HG02588 (cell line): Measurements from ENCODE around the gene SMTNL2.
"Not testable (repeated sequence)": the region's sequence is repeated elsewhere in the genome, so short reads cannot be mapped to it uniquely, and the experiment has no call there.

ENCODE experiments used
- ATAC-seq: cut with Tn5 transposase; IDR thresholded peaks from one replicate; pipeline ENCODE4 v1.9.1; 2021; ENCODE audit warnings: mild to moderate bottlenecking, moderate library complexity; ENCODE audit not compliant: unreplicated experiment

The SMTNL2 gene

GRCh38 chr17:4599505-4600281 is 15.4 kb downstream of the SMTNL2 start:
- ATAC-seq = no peak

GRCh38 chr17:4600563-4600962 is 16.2 kb downstream of the SMTNL2 start:
- no peak for ATAC-seq

DNA sequence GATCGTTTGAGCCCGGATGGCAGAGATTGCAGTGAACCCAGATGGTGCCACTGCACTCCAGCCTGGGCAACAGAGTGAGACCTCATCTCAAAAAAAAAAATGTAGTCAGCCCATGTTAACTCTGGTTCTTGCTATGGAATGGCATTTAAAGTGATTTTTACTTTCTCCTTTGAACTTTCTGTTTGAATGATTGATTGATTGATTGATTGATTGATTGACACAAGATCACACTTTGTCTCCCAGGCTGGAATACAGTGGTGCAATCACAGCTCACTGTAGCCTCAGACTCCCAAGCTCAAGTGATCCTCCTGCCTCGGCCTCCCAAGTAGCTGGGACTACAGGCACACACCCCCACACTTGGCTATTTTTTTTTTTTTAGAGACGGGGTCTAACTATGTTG is 17.0 kb downstream of the SMTNL2 start:
- ATAC-seq = no peak

GRCh38 chr17:4602041-4602440 is 17.7 kb downstream of the SMTNL2 start:
- no peak for ATAC-seq

DNA sequence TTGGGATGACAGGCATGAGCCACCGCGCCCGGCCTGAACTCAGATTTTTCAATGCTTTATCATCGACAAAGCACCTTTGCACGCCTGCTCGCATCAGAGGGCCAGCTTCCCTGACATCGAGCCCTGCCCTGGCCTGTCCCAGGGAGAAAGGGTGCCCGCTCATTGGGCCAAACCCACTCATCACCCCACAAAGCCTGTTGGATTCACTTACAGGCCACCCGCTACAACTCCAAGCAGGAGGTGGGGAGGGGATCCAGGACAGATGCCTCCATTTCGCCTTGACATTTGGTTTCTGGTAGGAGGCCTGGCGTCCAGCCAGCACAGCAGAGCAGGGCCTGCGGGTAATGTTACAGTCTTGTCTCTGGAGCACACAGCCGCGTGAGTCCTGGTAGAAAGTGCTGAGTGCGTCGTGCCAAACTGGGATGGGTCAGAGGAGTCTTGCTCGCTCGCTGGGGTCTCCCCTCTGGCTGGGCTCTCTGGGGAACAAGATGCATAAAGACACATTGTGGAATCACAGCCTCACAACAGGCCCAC is 19.8 kb downstream of the SMTNL2 start:
- no peak for ATAC-seq

GRCh38 chr17:4604736-4605135 is 20.4 kb downstream of the SMTNL2 start:
- ATAC-seq = not testable (repeated sequence)

DNA sequence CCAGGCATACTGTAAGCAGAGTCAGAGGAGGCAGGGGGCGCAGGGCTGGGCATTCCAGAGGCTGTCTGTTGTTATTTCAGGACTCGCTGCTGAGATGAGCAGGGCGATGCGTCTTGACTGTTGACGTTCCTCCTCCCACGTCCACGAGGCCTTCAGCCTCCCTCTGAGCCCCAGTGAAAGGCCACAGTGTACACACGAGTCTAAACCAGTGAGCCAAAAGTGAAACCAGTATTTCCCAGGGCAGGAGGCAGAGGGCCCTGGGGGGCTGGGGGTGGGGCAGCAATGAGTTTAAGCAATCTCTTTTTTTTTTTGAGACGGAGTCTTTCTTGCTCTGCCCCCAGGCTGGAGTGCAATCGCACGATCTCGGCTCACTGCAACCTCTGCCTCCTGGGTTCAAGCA is 21.5 kb downstream of the SMTNL2 start:
- no peak for ATAC-seq

GRCh38 chr17:4607261-4607741 is 23.0 kb downstream of the SMTNL2 start:
- ATAC-seq = no peak

DNA sequence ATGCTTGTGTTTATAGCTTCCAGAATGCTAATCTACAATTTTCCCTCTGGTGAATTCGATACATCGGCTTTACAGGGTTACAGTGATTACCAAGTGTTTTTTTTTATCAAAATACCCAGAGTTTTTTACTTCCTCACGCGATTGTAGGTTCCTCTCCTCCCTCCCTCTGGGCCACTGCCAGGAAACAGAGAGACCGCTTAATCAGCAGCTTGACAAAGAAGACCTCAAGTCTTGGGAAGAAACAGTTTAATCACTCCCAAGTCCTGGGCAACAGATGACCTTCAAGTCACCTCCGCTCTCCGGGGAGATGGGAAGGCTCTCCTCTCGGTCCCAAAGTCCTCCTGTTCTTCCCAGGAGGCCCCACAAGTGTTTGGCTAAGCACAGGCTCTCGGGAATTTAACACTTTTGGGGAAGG is 23.5 kb downstream of the SMTNL2 start:
- no peak for ATAC-seq

GRCh38 chr17:4609761-4610160 is 25.4 kb downstream of the SMTNL2 start:
- no peak for ATAC-seq

GRCh38 chr17:4610162-4610561 is 25.8 kb downstream of the SMTNL2 start:
- no peak for ATAC-seq

DNA sequence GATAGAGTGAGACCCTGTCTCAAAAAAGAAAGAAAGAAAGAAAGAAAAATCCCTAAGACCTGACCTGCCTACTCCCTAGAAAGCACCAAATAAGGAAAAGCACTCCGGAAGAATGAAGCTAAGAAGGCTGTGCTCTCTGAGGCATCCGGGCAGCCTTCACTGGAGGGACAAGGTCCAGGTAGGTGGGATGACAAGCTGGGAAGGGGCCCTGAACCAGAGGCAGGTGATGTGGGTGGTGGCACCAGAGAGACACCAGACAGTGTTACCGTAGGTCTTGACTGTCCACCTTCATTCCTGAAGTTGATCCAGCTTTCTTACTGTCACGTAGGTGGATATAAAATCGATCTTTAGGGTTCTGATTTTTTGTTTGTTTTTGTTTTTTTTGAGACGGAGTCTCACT is 26.3 kb downstream of the SMTNL2 start:
- no peak for ATAC-seq

DNA sequence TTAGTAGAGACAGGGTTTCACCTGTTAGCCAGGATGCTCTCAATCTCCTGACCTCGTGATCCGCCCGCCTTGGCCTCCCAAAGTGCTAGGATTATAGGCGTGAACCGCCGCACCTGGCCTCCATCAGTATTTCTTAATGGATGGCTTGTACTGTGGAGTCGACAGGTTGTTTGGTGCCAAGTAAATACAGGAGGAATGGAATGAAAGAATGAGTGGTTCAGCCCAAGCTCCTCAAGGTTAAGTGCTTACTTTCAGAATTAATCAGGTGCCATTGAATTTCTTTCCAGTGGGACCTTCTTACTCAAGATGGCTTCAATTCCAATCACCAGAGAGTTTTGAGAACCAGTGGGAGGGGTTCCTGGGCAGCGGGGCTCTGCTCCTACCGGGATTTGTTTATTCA is 32.1 kb downstream of the SMTNL2 start:
- ATAC-seq = no peak

DNA sequence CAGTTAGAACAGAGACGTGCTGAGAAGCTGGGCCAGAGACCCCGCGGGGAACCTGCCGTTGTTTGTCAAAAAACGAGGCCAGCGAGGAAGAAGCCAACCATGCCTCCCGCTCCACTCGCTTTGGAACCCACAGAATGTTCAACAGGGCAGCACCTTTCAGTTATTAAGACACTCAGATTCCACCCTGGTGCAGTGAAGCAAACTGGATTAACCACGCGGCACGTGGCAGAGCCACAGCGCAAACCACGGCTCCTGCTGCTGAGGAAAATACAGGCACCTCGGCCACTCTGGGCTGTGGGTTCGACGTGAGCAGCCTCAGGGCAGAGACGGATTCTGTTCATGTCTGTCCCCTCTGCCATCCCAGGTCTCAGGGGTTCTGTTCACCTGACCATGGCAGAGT is 32.8 kb downstream of the SMTNL2 start:
- no peak for ATAC-seq

DNA sequence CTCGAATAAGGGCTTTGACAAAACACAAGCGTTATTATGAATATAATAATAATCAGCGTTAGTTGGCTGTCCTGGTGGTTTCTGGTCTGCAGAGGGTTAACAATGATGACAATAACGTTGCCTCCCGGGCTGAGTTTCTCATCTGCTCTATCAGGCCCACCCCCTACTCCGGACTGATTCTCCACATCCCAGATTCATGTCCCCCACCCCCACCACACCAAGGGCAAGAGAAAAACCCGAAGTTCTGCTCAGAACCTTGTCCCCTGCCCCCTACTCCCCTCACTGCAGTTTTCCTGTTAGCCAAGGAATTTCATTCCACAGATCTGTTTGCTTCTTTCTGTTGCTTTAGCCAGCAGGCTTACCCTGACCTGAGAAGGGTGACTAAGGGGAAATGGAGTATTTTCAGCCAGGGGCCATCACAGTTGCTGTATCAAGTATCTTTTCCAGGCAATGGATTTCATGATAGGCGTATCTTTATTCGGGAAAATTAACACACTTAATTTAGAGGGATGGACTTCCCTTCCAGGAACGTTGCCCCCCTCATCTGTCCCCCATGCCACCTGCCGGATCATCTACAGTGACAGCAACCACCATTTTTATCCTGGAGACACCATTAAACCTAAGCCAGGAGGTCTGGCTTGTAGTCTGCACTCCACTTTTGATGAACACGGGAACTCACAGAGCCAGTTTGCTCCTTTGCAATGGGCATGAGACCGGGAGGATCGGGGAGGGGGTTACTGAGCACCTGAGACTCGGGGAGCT is 33.4 kb downstream of the SMTNL2 start:
- ATAC-seq = no peak

DNA sequence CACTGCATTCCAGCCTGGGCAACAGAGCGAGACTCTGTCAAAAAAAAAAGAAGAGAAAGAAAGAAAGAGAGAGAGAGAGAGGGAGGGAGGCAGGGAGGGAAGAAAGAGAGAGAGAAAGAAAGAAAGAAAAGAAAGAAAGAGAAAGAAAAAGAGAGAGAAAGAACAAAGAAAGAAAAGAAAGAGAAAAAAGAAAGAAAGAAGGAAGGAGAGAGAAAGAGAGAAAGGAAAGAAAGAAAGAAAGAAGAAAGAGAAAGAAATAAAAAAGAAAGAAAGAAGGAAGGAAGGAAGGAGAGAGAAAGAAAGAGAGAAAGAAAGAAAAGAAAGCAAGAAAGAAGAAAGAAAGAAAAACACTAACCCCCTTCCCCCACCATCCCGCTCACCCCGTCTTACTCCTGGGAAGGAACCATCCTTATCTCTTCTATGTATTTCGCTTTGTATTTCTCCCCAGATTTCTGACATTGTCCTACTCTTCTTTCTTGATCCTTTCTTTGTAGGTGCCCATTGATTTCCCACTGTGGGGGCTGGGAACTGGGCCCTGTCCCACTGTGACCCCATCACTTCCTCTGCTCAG is 36.3 kb downstream of the SMTNL2 start:
- no peak for ATAC-seq

- ATAC-seq = no peak
Observed at GRCh38 chr17:4622375-4622774, 38.0 kb downstream of the SMTNL2 start.

DNA sequence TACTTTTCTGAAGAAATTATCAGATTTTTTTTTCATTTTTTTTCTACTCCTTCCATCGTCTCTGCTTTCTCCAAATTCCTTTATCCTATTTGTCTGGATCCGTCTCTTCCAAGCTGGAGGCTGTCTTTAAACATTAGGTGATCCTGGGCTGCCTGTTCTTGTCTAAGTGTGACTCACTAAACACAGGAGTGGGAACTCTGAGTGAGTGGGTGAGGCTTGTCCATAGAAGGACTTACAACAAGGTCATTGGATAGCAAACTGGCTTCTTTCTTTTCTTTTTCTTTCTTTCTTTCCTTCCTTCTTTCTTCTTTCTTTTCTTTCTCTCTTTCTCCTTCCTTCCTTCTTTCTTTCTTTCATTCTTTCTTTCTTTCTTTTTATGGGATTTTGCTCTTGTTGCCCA is 38.9 kb downstream of the SMTNL2 start:
- ATAC-seq = no peak

GRCh38 chr17:4624451-4624911 is 40.2 kb downstream of the SMTNL2 start:
- not testable (repeated sequence) for ATAC-seq

- no peak for ATAC-seq
Observed at GRCh38 chr17:4625181-4625617, 40.9 kb downstream of the SMTNL2 start.

- no peak for ATAC-seq
Observed at GRCh38 chr17:4626734-4627256, 42.5 kb downstream of the SMTNL2 start.
